ENCODE data around the gene FAM200C. TPM values are rescaled to one million over a fixed set of nuclear protein-coding genes. Genes with fewer than 3 reads are reported as not detected.

FAM200C gene
- total RNA-seq, 2 experiments from 2014 or later = 0.29 to 0.45 TPM

- Mint-ChIP-seq H3K9me3 (ENCODE audit: insufficient read depth) (no peaks in the 10 kb centered on the region), H3K36me3 (ENCODE audit: low read depth) (peaks cover 40% of the 10 kb centered on the region), H3K4me1 (ENCODE audit: low read depth) (peaks cover 72% of the 10 kb centered on the region), H3K4me3 (peak overlapping the region; percentile 100), H3K27ac (peak overlapping the region; percentile 99), H3K27me3 (ENCODE audit: low read depth) (no peaks in the 10 kb centered on the region)
- ATAC-seq = peak; percentile 21
- no peak for DNase-seq
- ChIA-PET CTCF (interaction anchor here (1.1 to 3.8 kb wide), 9 partner anchors 9 to 88 kb away, joined by 3 to 56 read pairs (median 4); partner anchors contain the start of gene FAM200C), POLR2A (interaction anchor here (0.7 to 3.2 kb wide), 12 partner anchors 12 to 410 kb away, joined by 3 to 21 read pairs (median 8); partner anchors contain the start of genes FAM200C, PWWP2A and TTC1)
Measured at GRCh38 chr5:160419458-160420330, 19.8 kb upstream of the FAM200C start.

DNA sequence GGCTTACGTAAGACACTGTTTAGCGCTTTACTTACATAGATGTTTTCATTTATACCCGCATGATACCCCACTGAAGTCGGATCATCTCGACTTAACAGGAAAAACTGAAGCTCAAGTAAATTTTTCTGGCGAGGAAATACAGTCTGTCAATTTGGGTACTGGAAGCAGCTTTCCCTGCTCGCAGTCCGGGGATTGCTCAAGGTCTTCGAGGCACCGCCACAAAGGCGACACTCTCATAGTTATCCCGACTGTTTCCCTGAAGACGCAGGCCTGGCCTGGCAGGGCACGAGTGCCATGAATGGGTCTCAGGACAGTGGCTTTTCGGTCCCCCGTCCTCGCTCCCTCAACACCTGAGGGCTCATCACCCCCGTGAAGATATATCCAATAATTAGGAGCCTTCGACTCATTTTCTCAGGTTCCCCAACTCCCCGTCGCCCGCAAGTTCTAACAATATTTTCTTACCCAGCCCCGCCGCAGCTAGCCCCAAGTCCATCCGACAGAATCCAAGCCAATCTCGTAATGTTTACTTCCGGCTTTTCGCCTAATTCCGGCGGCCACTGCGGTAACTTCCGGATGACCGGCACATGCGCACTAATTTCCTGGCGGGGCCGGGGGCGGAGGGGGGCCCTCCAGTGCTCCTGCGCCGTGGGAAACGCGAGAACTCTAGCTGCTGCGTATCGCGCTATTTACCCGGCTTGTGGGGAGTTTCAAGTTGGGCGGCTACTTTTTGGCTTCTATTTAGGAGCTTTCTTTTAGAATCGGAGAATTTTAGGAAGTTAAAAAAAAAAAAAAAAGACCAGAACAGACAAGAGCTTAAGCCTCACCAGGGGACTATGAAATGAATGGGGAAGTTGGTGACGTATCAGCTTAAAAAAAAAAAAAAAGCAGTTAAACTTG is 19.0 kb upstream of the FAM200C start, which contains the start of gene SLU7:
Gene SLU7 (minus strand): TSS at position 521 of the 897 bp plus-strand sequence. CDS start 3,787 bp downstream, outside the sequence.
- Mint-ChIP-seq H3K4me3 (peak within 1 kb of the TSS; percentile 100), H3K9me3 (ENCODE audit: insufficient read depth) (no peaks in the 10 kb centered on the region), H3K27me3 (ENCODE audit: low read depth) (no peaks in the 10 kb centered on the region), H3K27ac (peak within 1 kb of the TSS; percentile 99), H3K36me3 (ENCODE audit: low read depth) (peaks cover 32% of the 10 kb centered on the region), H3K4me1 (ENCODE audit: low read depth) (peaks cover 63% of the 10 kb centered on the region)
- CTCF ChIA-PET = interaction anchor here (0.6 to 3.8 kb wide), 13 partner anchors 8 to 484 kb away, joined by 3 to 56 read pairs (median 4); partner anchors contain the start of gene FAM200C
- POLR2A ChIA-PET = interaction anchor here (0.7 to 3.2 kb wide), 14 partner anchors 12 to 410 kb away, joined by 3 to 21 read pairs (median 7); partner anchors contain the start of genes FAM200C, PWWP2A and TTC1
- ATAC-seq (peak; percentile 84), DNase-seq (peak; percentile 96)

GRCh38 chr5:160398806-160399205 is 1.0 kb downstream of the FAM200C start:
- Mint-ChIP-seq H3K4me3 (peak overlapping the region; percentile 90), H3K27me3 (ENCODE audit: low read depth) (no peaks in the 10 kb centered on the region), H3K36me3 (ENCODE audit: low read depth) (peaks cover 17% of the 10 kb centered on the region), H3K9me3 (ENCODE audit: insufficient read depth) (no peaks in the 10 kb centered on the region), H3K27ac (no peak overlapping the region), H3K4me1 (ENCODE audit: low read depth) (peaks cover 15% of the 10 kb centered on the region)
- CTCF ChIA-PET = interaction anchor here (1.3 to 1.8 kb wide), 3 partner anchors 8 to 377 kb away, joined by 3 to 10 read pairs (median 4); partner anchors contain the start of gene SLU7
- ATAC-seq (no peak), DNase-seq (no peak)
- POLR2A ChIA-PET = interaction anchor here (1.0 to 2.4 kb wide), 2 partner anchors 20 to 26 kb away, joined by 3 to 14 read pairs; partner anchors contain the start of gene SLU7

DNA sequence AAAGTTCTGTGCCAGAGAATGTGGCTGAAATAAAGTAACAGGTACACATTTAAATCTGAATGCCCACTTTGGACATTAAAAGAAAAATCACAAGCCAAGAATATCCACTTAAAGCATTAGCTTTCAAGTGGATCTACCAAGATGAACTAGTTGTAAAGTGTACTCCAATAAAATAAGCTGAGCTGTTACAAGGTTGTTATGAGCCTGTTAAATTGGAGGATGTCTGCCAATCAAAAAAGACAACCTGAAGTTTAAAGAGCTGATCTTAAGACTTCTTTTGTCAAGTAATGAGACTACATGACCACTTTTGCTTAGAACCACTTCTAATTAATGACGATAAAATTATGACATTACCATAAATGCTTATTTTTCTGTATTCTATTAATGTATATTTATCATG is 2.4 kb downstream of the FAM200C start:
- DNase-seq (no peak), ATAC-seq (no peak)
- Mint-ChIP-seq H3K4me3 (no peak overlapping the region), H3K4me1 (ENCODE audit: low read depth) (peaks cover 15% of the 10 kb centered on the region), H3K36me3 (ENCODE audit: low read depth) (peaks cover 9% of the 10 kb centered on the region), H3K27me3 (ENCODE audit: low read depth) (no peaks in the 10 kb centered on the region), H3K27ac (no peak overlapping the region), H3K9me3 (ENCODE audit: insufficient read depth) (no peaks in the 10 kb centered on the region)
- POLR2A ChIA-PET = no interaction called here
- CTCF ChIA-PET = interaction anchor here (1.8 kb wide), 1 partner anchor 375 kb away, joined by 6 read pairs; no protein-coding TSS in a partner anchor

DNA sequence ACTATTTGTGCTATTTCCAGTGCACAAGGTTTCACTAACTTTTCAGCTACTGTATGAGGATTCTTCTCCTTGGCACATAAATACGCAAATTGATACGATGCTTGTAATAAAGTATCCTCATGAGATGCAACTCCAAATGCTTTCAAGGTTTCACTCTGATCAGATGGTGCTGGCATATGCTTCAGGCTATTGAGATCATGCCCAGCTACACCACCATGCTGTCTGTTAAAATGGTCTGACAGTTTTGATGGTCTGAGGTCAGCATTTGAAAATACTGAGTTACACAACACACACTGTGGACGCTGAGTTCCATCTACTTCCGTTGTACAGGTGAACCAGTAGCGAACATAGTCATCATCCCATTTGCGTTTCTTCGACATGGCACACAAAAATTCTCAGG is 4.7 kb downstream of the FAM200C start:
- peaks cover 2% of the 10 kb centered on the region for H3K36me3 Mint-ChIP-seq (ENCODE audit: low read depth)
- no peak for DNase-seq
- no peaks in the 10 kb centered on the region for H3K27me3 Mint-ChIP-seq (ENCODE audit: low read depth)
- no peaks in the 10 kb centered on the region for H3K9me3 Mint-ChIP-seq (ENCODE audit: insufficient read depth)
- ATAC-seq = no peak
- H3K27ac Mint-ChIP-seq = no peak overlapping the region
- POLR2A ChIA-PET = interaction anchor here (1.7 kb wide), 1 partner anchor 23 kb away, joined by 6 read pairs; no protein-coding TSS in a partner anchor
- H3K4me3 Mint-ChIP-seq = no peak overlapping the region
- H3K4me1 Mint-ChIP-seq (ENCODE audit: low read depth) = peaks cover 10% of the 10 kb centered on the region
- CTCF ChIA-PET = interaction anchor here (0.9 to 2.2 kb wide), 2 partner anchors 8 to 15 kb away, joined by 3 to 5 read pairs; no protein-coding TSS in a partner anchor

- ATAC-seq (no peak), DNase-seq (no peak)
- H3K9me3 Mint-ChIP-seq (ENCODE audit: insufficient read depth) = peaks cover 15% of the 10 kb centered on the region
- H3K27ac Mint-ChIP-seq = no peak overlapping the region
- H3K27me3 Mint-ChIP-seq (ENCODE audit: low read depth) = no peaks in the 10 kb centered on the region
- no peaks in the 10 kb centered on the region for H3K4me1 Mint-ChIP-seq (ENCODE audit: low read depth)
- no peak overlapping the region for H3K4me3 Mint-ChIP-seq
- peaks cover 5% of the 10 kb centered on the region for H3K36me3 Mint-ChIP-seq (ENCODE audit: low read depth)
- CTCF ChIA-PET = interaction anchor here (0.7 to 4.1 kb wide), 15 partner anchors 9 to 369 kb away, joined by 3 to 20 read pairs (median 5); partner anchors contain the start of gene FAM200C
- POLR2A ChIA-PET = no interaction called here
Measured at GRCh38 chr5:160390787-160391696, 8.8 kb downstream of the FAM200C start.

GRCh38 chr5:160387445-160387844 is 12.4 kb downstream of the FAM200C start:
- Mint-ChIP-seq H3K27ac (no peak overlapping the region), H3K4me3 (no peak overlapping the region), H3K9me3 (ENCODE audit: insufficient read depth) (peaks cover 15% of the 10 kb centered on the region), H3K27me3 (ENCODE audit: low read depth) (peaks cover 4% of the 10 kb centered on the region), H3K4me1 (ENCODE audit: low read depth) (no peaks in the 10 kb centered on the region), H3K36me3 (ENCODE audit: low read depth) (peaks cover 5% of the 10 kb centered on the region)
- ChIA-PET POLR2A (no interaction called here), CTCF (no interaction called here)
- DNase-seq (no peak), ATAC-seq (no peak)

DNA sequence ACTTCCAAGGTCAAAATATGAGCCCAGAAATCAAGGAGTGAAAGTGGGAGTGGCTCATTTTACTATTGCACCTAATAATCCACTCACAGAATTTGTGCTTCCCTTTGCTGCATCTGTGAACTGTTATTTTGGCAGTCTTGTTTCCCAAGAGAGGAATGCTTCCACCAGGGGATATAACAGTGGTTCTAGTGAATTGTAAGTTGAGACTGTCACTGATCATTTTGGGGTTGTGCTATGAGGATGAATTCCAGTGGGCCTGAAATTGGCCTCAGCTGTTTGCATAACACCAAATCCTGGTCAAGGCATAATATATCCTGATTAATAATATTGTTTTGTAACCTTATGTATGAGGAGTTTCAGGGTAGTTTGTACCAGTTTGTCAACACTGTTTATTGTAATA is 14.4 kb downstream of the FAM200C start:
- peaks cover 5% of the 10 kb centered on the region for H3K36me3 Mint-ChIP-seq (ENCODE audit: low read depth)
- peaks cover 15% of the 10 kb centered on the region for H3K9me3 Mint-ChIP-seq (ENCODE audit: insufficient read depth)
- DNase-seq (no peak), ATAC-seq (no peak)
- H3K4me3 Mint-ChIP-seq = no peak overlapping the region
- H3K27me3 Mint-ChIP-seq (ENCODE audit: low read depth) = peaks cover 12% of the 10 kb centered on the region
- POLR2A ChIA-PET = no interaction called here
- H3K4me1 Mint-ChIP-seq (ENCODE audit: low read depth) = no peaks in the 10 kb centered on the region
- CTCF ChIA-PET = no interaction called here
- H3K27ac Mint-ChIP-seq = no peak overlapping the region

GRCh38 chr5:160384681-160385080 is 15.2 kb downstream of the FAM200C start:
- Mint-ChIP-seq H3K36me3 (ENCODE audit: low read depth) (peaks cover 5% of the 10 kb centered on the region), H3K27ac (no peak overlapping the region), H3K4me1 (ENCODE audit: low read depth) (no peaks in the 10 kb centered on the region), H3K27me3 (ENCODE audit: low read depth) (peaks cover 12% of the 10 kb centered on the region), H3K4me3 (no peak overlapping the region), H3K9me3 (ENCODE audit: insufficient read depth) (peaks cover 15% of the 10 kb centered on the region)
- ChIA-PET POLR2A (no interaction called here), CTCF (no interaction called here)
- ATAC-seq (no peak), DNase-seq (no peak)

DNA sequence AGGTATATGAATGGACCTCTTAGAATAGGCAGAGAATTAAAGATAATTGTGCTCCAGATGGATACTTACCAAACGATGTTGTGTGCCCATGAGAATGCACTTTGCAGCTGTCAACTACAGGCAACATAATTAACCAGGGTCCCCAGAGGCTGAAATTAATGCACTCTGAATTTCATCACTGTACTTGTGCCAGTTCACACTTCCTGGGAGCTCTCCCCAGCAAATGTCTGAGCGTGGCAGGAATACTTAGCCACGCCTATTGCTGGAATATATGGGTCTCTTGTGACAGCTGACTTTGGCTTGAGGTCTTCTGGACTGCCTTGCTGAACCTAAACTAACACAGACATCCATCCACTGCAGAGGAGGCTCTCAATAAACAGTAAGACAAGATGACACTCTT is 17.5 kb downstream of the FAM200C start:
- ATAC-seq = no peak
- Mint-ChIP-seq H3K36me3 (ENCODE audit: low read depth) (no peaks in the 10 kb centered on the region), H3K4me1 (ENCODE audit: low read depth) (no peaks in the 10 kb centered on the region), H3K9me3 (ENCODE audit: insufficient read depth) (peaks cover 2% of the 10 kb centered on the region), H3K27ac (no peak overlapping the region), H3K27me3 (ENCODE audit: low read depth) (peaks cover 17% of the 10 kb centered on the region), H3K4me3 (no peak overlapping the region)
- POLR2A ChIA-PET = interaction anchor here (0.6 kb wide), 1 partner anchor 40 kb away, joined by 4 read pairs; no protein-coding TSS in a partner anchor
- CTCF ChIA-PET = no interaction called here
- no peak for DNase-seq

Data from activated CD8-positive, alpha-beta T cell treated with anti-CD3 and anti-CD28 coated beads, Interleukin-2, amount 10 ng/mL, durations not matched to agents 7 days and 5 days (primary cell).